IMR-90 (cell line): ENCODE data around the gene RPL15. TPM values are rescaled to one million over a fixed set of nuclear protein-coding genes. Genes with fewer than 3 reads are reported as not detected.
"Not testable (repeated sequence)": the region's sequence is repeated elsewhere in the genome, so short reads cannot be mapped to it uniquely, and the experiment has no call there.

Experiments used
- ATAC-seq: fragments of 200-7000 bp; cut with Tn5 transposase; 2 replicates; pipeline ENCODE4 v1.9.1; 2020; ENCODE audit warnings: low read depth, mild to moderate bottlenecking, moderate library complexity
- BruUV-seq: library from RNA; stranded (reverse); fragments of 400-500 nt; replicated peaks from 2 replicates; lab custom pipeline; 2021; lab: Mats Ljungman, UMichigan
- CTCF ChIA-PET: fragments of 300-600 bp; formaldehyde crosslinking; extraction: SDS; loops from one replicate; lab custom pipeline; 2021; ENCODE audit warnings: antibody characterized with exemption; lab: Yijun Ruan, JAX
- POLR2A ChIA-PET: fragments of 300-600 bp; sonication (Branson Sonifier 250); formaldehyde crosslinking; loops from one replicate; lab custom pipeline; 2022; ENCODE audit warnings: antibody characterized with exemption; ENCODE audit not compliant: unreplicated experiment; lab: Charles Lee
- DNase-seq: peaks from one replicate; pipeline ENCODE4 v3.0.0; 2013
- H2AFZ ChIP-seq: replicated peaks from 2 replicates; pipeline ENCODE3; 2013; ENCODE audit warnings: low read length, mild to moderate bottlenecking; ENCODE audit not compliant: poor library complexity
- H2AK5ac ChIP-seq: 2 replicates; pipeline ENCODE4 v1.6.1; 2013; ENCODE audit warnings: low read depth, low read length, inconsistent platforms
- H2AK9ac ChIP-seq: replicated peaks from 2 replicates; pipeline ENCODE3; 2013; ENCODE audit warnings: mild to moderate bottlenecking, low read depth, low read length, moderate library complexity; ENCODE audit not compliant: poor library complexity
- H2BK120ac ChIP-seq: 2 replicates; pipeline ENCODE4 v1.6.1; 2013; ENCODE audit warnings: low read depth, low read length, inconsistent platforms
- H2BK15ac ChIP-seq: 3 replicates; pipeline ENCODE4 v1.6.1; 2013; ENCODE audit warnings: low read depth, low read length, inconsistent platforms
- H2BK20ac ChIP-seq: 2 replicates; pipeline ENCODE4 v1.6.1; 2013; ENCODE audit warnings: low read depth, mild to moderate bottlenecking, inconsistent platforms, low read length, moderate library complexity
- H2BK5ac ChIP-seq: 2 replicates; pipeline ENCODE4 v1.6.1; 2013; ENCODE audit warnings: mild to moderate bottlenecking, low read depth, low read length, inconsistent platforms; ENCODE audit not compliant: poor library complexity, severe bottlenecking
- H3K14ac ChIP-seq: replicated peaks from 2 replicates; pipeline ENCODE4 v1.6.1; 2013; ENCODE audit warnings: low read depth, low read length, inconsistent platforms
- H3K18ac ChIP-seq: 2 replicates; pipeline ENCODE4 v1.6.1; 2013; ENCODE audit warnings: low read depth, low read length, control low read depth
- H3K23ac ChIP-seq: 2 replicates; pipeline ENCODE4 v1.6.1; 2013; ENCODE audit warnings: low read depth, low read length, inconsistent platforms
- H3K27ac ChIP-seq: 2 replicates; pipeline ENCODE4 v1.5.1; 2013; ENCODE audit warnings: mild to moderate bottlenecking, control low read depth, low read length; ENCODE audit not compliant: insufficient read depth
- H3K27me3 ChIP-seq: 2 replicates; pipeline ENCODE4 v1.6.1; 2013; ENCODE audit warnings: low read length; ENCODE audit not compliant: control insufficient read depth, insufficient read depth
- H3K36me3 ChIP-seq: 2 replicates; pipeline ENCODE4 v1.6.1; 2013; ENCODE audit warnings: low read length, mixed read lengths; ENCODE audit not compliant: control insufficient read depth, insufficient read depth
- H3K4ac ChIP-seq: 2 replicates; pipeline ENCODE4 v1.6.1; 2013; ENCODE audit warnings: low read depth, low read length, inconsistent platforms
- H3K4me1 ChIP-seq: 2 replicates; pipeline ENCODE4 v1.6.1; 2013; ENCODE audit warnings: low read length, mixed read lengths; ENCODE audit not compliant: control insufficient read depth, insufficient read depth
- H3K4me2 ChIP-seq: 2 replicates; pipeline ENCODE4 v1.6.1; 2013; ENCODE audit warnings: low read depth, mild to moderate bottlenecking, control low read depth, low read length, moderate library complexity
- H3K4me3 ChIP-seq: 2 replicates; pipeline ENCODE4 v1.5.1; 2013; ENCODE audit warnings: low read depth, mild to moderate bottlenecking, control low read depth, low read length, moderate library complexity; ENCODE audit not compliant: insufficient read depth
- H3K56ac ChIP-seq: 2 replicates; pipeline ENCODE4 v1.6.1; 2013; ENCODE audit warnings: low read length, inconsistent platforms; ENCODE audit not compliant: insufficient read depth; ENCODE audit errors: extremely low read depth
- H3K79me1 ChIP-seq, 2 experiments: 2 replicates each; pipeline ENCODE4 v1.6.1; 2013; ENCODE audit warnings: low read length in 2 of 2, inconsistent platforms in 1 of 2, low read depth in 1 of 2
- H3K9ac ChIP-seq: 2 replicates; pipeline ENCODE4 v1.6.1; 2013; ENCODE audit warnings: low read depth, low read length, control low read depth
- H3K9me1 ChIP-seq: 2 replicates; pipeline ENCODE4 v1.6.1; 2013; ENCODE audit warnings: low read length, inconsistent platforms; ENCODE audit not compliant: insufficient read depth
- H3K9me3 ChIP-seq: 2 replicates; pipeline ENCODE4 v1.6.1; 2013; ENCODE audit warnings: low read length; ENCODE audit not compliant: control insufficient read depth, insufficient read depth
- H4K20me1 ChIP-seq: 2 replicates; pipeline ENCODE4 v1.6.1; 2013; ENCODE audit warnings: low read length, inconsistent platforms; ENCODE audit not compliant: insufficient read depth
- H4K5ac ChIP-seq: 2 replicates; pipeline ENCODE4 v1.6.1; 2013; ENCODE audit warnings: mild to moderate bottlenecking, low read depth, low read length, control low read depth
- H4K8ac ChIP-seq, 2 experiments: 2 replicates each; pipeline ENCODE4 v1.6.1; 2013; ENCODE audit warnings: low read depth in 2 of 2, low read length in 2 of 2, control low read depth in 1 of 2, inconsistent platforms in 1 of 2
- H4K91ac ChIP-seq: 2 replicates; pipeline ENCODE4 v1.6.1; 2013; ENCODE audit warnings: low read depth, low read length, inconsistent platforms; ENCODE audit not compliant: insufficient read depth
- WGBS, 2 experiments: methylation state at CpG; one replicate each; pipeline versions ENCODE4 v1.1.5 to v1.1.7; 2013; ENCODE audit warnings: missing lambda C conversion rate in 2 of 2; ENCODE audit not compliant: insufficient read length in 1 of 2; ENCODE audit errors: extremely low coverage in 2 of 2; 5-methylcytosine and 5-hydroxymethylcytosine counted together
- dilution Hi-C: fragments of 300-500 bp; cut with HindIII; formaldehyde crosslinking; loops from one replicate; pipeline ENCODE4 v1.14.3; 2018; ENCODE audit warnings: low sequenced_read_pairs; ENCODE audit not compliant: unreplicated experiment
- in situ Hi-C: fragments of 300-500 bp; cut with MboI; formaldehyde crosslinking; loops from 3 replicates; pipeline ENCODE4 v1.14.3; 2019; ENCODE audit warnings: low sequenced_read_pairs, inconsistent platforms, mixed read lengths
- intact Hi-C: fragments of 100-400 bp; cut with micrococcal nuclease; formaldehyde crosslinking; loops from 2 replicates; pipeline ENCODE4 v1.10.0; 2022
- polyA plus RNA-seq, 3 experiments: library from polyadenylated mRNA; depleted of rRNA; stranded (reverse); fragments of >200 nt; gene quantifications; 2 replicates each; pipeline ENCODE4 v1.2.3, GENCODE V29; 2012; ENCODE audit warnings: low replicate concordance in 1 of 3
- total RNA-seq: library from RNA; depleted of rRNA; stranded (reverse); fragments of >200 nt; gene quantifications from 2 replicates; pipeline ENCODE4 v1.2.3, GENCODE V29; 2012

RPL15 gene
- total and polyA plus RNA-seq, 2 of the 4 experiments (the other 2 are of a cell fraction) = 1,419 to 4,701 TPM

- H4K5ac ChIP-seq, ATAC-seq, H3K9me1 ChIP-seq, DNase-seq, CTCF ChIA-PET, H2BK15ac ChIP-seq, BruUV-seq, H2BK20ac ChIP-seq, H3K4me1 ChIP-seq, H3K9me3 ChIP-seq, dilution Hi-C loops, H3K27me3 ChIP-seq, in situ Hi-C loops: not testable (repeated sequence)
- Histone ChIP-seq H3K18ac (peak overlapping the region; percentile 72), H2AFZ (peak overlapping the region; percentile 94), H2AK5ac (peak overlapping the region; percentile 89; the same call in 1 of the 2 replicates), H3K36me3 (peaks cover 14% of the 10 kb centered on the region), H4K8ac (peak overlapping the region; percentile 69 to 71; a peak in 2 of 4 replicates), H2BK5ac (peak overlapping the region; percentile 92), H3K9ac (peak overlapping the region; percentile 82), H3K23ac (peak overlapping the region; percentile 97), H3K4me2 (peak overlapping the region; percentile 97), H3K4me3 (peak overlapping the region; percentile 57), H3K79me1 (peaks cover 22 to 54% of the 10 kb centered on the region in 2 experiments), H3K27ac (peak overlapping the region; percentile 81), H2BK120ac (peak overlapping the region; percentile 58; the same call in 1 of the 2 replicates), H2AK9ac (peak overlapping the region; percentile 98), H4K20me1 (peaks cover 40% of the 10 kb centered on the region), H4K91ac (peak overlapping the region; percentile 87), H3K14ac (peak overlapping the region; percentile 90), H3K4ac (peak overlapping the region; percentile 94), H3K56ac (peak overlapping the region; percentile 73)
- intact Hi-C loops = loop anchor here (1.0 to 10.0 kb wide), 2 partner anchors 29 to 767 kb away; no protein-coding TSS in a partner anchor
- 0% methylated on average over 3 of the region's 21 CpGs; no CpG with 5 or more reads in 1 of the 2 experiments for WGBS, 2 experiments
- POLR2A ChIA-PET = interaction anchor here (0.6 to 1.2 kb wide), 4 partner anchors 10 to 1537 kb away, joined by 3 to 4 read pairs (median 4); no protein-coding TSS in a partner anchor
Observed at GRCh38 chr3:23917679-23918303, 859 bp downstream of the RPL15 start.

- H3K4ac ChIP-seq, H3K4me1 ChIP-seq, H4K5ac ChIP-seq, H2AFZ ChIP-seq, ATAC-seq, H2BK120ac ChIP-seq, CTCF ChIA-PET, H4K8ac ChIP-seq, H2BK20ac ChIP-seq, H3K9me3 ChIP-seq, H3K9me1 ChIP-seq, H3K18ac ChIP-seq, H3K27me3 ChIP-seq, in situ Hi-C loops, H2BK15ac ChIP-seq, H4K91ac ChIP-seq, H2BK5ac ChIP-seq, DNase-seq, BruUV-seq, dilution Hi-C loops, H2AK9ac ChIP-seq, H3K27ac ChIP-seq, H2AK5ac ChIP-seq: not testable (repeated sequence)
- H3K4me2 ChIP-seq = peak overlapping the region; percentile 97
- H3K79me1 ChIP-seq = peaks cover 22 to 54% of the 10 kb centered on the region in 2 experiments
- H4K20me1 ChIP-seq = peaks cover 40% of the 10 kb centered on the region
- H3K9ac ChIP-seq = peak overlapping the region; percentile 82
- WGBS, 2 experiments = no CpG with 5 or more reads among the region's 12 CpGs
- POLR2A ChIA-PET = interaction anchor here (1.0 kb wide), 1 partner anchor 9 kb away, joined by 3 read pairs; no protein-coding TSS in a partner anchor
- H3K14ac ChIP-seq = peak overlapping the region; percentile 90; the same call in 1 of the 2 replicates
- intact Hi-C loops = loop anchor here (10.0 kb wide), 1 partner anchor 766 kb away; no protein-coding TSS in a partner anchor
- H3K23ac ChIP-seq = peak overlapping the region; percentile 3
- H3K36me3 ChIP-seq = peaks cover 14% of the 10 kb centered on the region
- H3K56ac ChIP-seq = 0 out of 2 replicates have a peak overlapping the region, but pooled peaks have one; percentile 73
- H3K4me3 ChIP-seq = peak overlapping the region; percentile 57
Observed at GRCh38 chr3:23918331-23918730, 1.4 kb downstream of the RPL15 start.
